22Rv1 (cell line): ENCODE data around the gene ADAMTS2.
"Not testable (repeated sequence)": the region's sequence is repeated elsewhere in the genome, so short reads cannot be mapped to it uniquely, and the experiment has no call there.

ENCODE experiments used
- H3K27ac ChIP-seq: fragments of 450-650 bp; 2 replicates; pipeline ENCODE4 v1.5.1; 2017
- CTCF ChIP-seq: fragments of 450-650 bp; IDR thresholded peaks from 2 replicates; pipeline ENCODE4 v1.5.1; 2017; ENCODE audit warnings: mild to moderate bottlenecking
- ZFX ChIP-seq: fragments of 450-650 bp; IDR thresholded peaks from 2 replicates; pipeline ENCODE4 v1.6.1; 2017; ENCODE audit warnings: antibody characterized with exemption, borderline replicate concordance

ADAMTS2 gene

GRCh38 chr5:179326122-179326927 lies 18.9 kb downstream of the ADAMTS2 start:
- H3K27ac ChIP-seq: no peak overlapping the region
- TF ChIP-seq CTCF (no peak), ZFX (no peak)

DNA sequence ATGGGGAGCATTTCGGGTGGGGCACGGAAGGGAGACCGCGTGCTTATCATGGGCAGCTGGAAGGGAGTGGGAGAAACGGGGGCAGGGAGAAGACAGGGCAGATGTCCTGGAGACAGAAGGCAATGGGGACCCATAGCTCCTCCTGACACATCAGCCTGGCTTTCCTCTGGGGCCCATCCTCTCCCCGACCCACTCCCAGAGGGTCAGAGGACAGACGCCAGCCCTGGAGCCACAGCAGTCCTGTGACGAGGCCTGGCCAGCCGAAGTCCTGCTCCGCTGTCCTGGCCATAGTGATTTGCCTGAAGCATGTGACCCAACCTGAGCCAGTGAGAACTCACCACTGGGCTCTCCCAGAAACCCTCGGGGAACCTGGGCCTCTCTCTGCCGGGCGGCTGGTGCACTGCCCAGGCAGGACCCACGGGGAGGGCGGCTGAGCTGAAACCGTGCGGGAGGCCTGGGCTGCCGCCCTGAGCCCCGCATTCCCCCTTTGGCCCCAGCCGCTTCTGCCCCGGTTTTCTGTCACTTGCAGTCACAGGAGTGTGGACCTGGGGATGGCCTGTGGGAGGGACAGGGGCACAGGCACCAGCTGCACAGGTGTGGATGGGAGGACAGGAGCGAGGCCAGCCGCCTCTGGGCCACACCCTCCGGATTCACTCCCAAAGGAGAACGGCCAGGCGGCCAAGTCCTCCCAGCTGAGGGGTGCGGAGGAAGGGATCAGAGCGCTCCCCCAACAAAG lies 19.8 kb downstream of the ADAMTS2 start:
- TF ChIP-seq CTCF: no peak
- no peak for TF ChIP-seq ZFX
- H3K27ac ChIP-seq: no peak overlapping the region

DNA sequence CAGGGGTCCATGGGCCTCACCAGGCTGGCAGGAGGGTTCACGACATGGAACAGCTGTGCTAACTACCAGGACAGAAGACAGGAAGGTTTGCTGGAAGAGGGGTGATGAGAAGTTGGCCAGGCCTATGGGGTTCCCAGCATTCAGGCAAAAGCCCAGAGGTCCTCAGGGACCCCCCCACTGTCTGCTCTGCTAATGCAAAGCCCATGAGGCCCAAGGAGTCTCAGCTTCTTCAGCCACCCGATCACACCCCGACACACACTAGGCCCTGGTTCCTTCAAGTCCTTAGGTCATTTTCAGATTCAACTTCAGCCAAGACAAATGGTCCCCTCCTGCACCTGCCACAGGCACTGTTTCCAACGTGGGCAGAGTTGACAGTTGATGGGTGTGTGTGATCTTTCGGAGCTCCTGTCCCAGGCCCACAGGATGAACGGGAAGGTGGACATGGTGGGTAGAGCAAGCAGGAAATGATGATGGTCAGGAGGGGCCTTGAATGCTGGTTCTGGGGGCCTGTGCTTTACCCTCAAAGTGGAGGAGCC lies 20.4 kb downstream of the ADAMTS2 start:
- TF ChIP-seq CTCF (no peak), ZFX (no peak)
- H3K27ac ChIP-seq: no peak overlapping the region

DNA sequence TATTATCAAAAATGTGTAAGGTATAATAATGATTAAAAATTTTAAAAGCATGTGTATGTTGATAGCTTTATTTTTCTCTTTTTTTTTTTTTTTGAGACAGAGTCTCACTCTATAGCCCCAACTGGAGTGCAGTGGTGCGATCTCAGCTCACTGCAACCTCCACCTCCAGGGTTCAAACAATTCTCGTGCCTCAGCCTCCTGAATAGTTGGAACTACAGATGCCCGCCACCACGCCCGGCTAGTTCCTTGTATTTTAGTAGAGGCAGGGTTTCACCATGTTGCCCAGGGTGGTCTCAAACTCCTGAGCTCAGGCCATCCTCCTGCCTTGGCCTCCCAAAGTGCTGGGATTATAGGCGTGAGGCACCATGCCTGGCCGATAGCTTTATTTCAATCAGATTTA lies 20.9 kb downstream of the ADAMTS2 start:
- H3K27ac ChIP-seq: not testable (repeated sequence)

GRCh38 chr5:179323026-179323870 lies 22.0 kb downstream of the ADAMTS2 start:
- H3K27ac ChIP-seq: no peak overlapping the region
- TF ChIP-seq CTCF: no peak
- TF ChIP-seq ZFX: no peak

GRCh38 chr5:179322071-179323025 lies 22.9 kb downstream of the ADAMTS2 start:
- TF ChIP-seq CTCF (no peak), ZFX (no peak)
- H3K27ac ChIP-seq: no peak overlapping the region
